Natural killer cell (primary cell): Measurements from ENCODE around the gene KLC3. TPM values are rescaled to one million over a fixed set of nuclear protein-coding genes. Genes with fewer than 3 reads are reported as not detected.

Experiments used
- ATAC-seq, 3 donors: fragments of 150-1000 bp in 2 of 3; fragments of 200-7000 bp in 1 of 3; cut with Tn5 transposase; 1 replicate in 1 of 3; 2 replicates in 2 of 3; pipeline ENCODE4 v1.10.0; 2021; ENCODE audit warnings: mild to moderate bottlenecking in 2 of 3, moderate library complexity in 2 of 3
- DNase-seq, 2 donors: peaks; one replicate each; pipeline versions ENCODE4 v3.0.0 to v3.0.0-alpha.2; 2013 to 2021; ENCODE audit warnings: mixed read lengths in 1 of 2
- H3K27ac ChIP-seq: one replicate; pipeline ENCODE4 v1.5.1; 2013; ENCODE audit warnings: mild to moderate bottlenecking, low read length
- H3K27me3 ChIP-seq: one replicate; pipeline ENCODE4 v1.6.1; 2013; ENCODE audit warnings: low read length; ENCODE audit not compliant: control insufficient read depth, insufficient read depth
- H3K36me3 ChIP-seq: one replicate; pipeline ENCODE4 v1.6.1; 2013; ENCODE audit warnings: low read length; ENCODE audit not compliant: control insufficient read depth, insufficient read depth
- H3K4me1 ChIP-seq: one replicate; pipeline ENCODE4 v1.6.1; 2013; ENCODE audit warnings: low read length; ENCODE audit not compliant: control insufficient read depth, insufficient read depth
- H3K4me3 ChIP-seq: one replicate; pipeline ENCODE4 v1.5.1; 2013; ENCODE audit warnings: low read length
- H3K9me3 ChIP-seq: one replicate; pipeline ENCODE4 v1.6.1; 2013; ENCODE audit warnings: low read length; ENCODE audit not compliant: control insufficient read depth, insufficient read depth
- H3K27ac Mint-ChIP-seq, 2 donors: one replicate each; pipeline ENCODE4 v1.8.0; 2022; ENCODE audit warnings: mild to moderate bottlenecking in 2 of 2, mixed read lengths in 2 of 2, moderate library complexity in 1 of 2
- H3K27me3 Mint-ChIP-seq, 2 donors: one replicate each; pipeline ENCODE4 v1.8.0; 2022; ENCODE audit warnings: low read depth in 2 of 2, mixed read lengths in 2 of 2
- H3K36me3 Mint-ChIP-seq: one replicate; pipeline ENCODE4 v1.8.0; 2022; ENCODE audit warnings: mixed read lengths
- H3K4me1 Mint-ChIP-seq, 2 donors: one replicate each; pipeline ENCODE4 v1.8.0; 2022; ENCODE audit warnings: mixed read lengths in 2 of 2
- H3K4me3 Mint-ChIP-seq: one replicate; pipeline ENCODE4 v1.8.0; 2022; ENCODE audit warnings: mild to moderate bottlenecking, moderate library complexity, mixed read lengths
- H3K9me3 Mint-ChIP-seq, 2 donors: one replicate each; pipeline ENCODE4 v1.8.0; 2022; ENCODE audit warnings: mixed read lengths in 2 of 2
- WGBS: methylation state at CpG from one replicate; pipeline ENCODE4 v1.1.7; 2013; ENCODE audit warnings: missing lambda C conversion rate; ENCODE audit not compliant: insufficient coverage; 5-methylcytosine and 5-hydroxymethylcytosine counted together
- intact Hi-C: fragments of 100-400 bp; cut with micrococcal nuclease; formaldehyde crosslinking; loops from one replicate; pipeline ENCODE4 v1.14.2; 2022
- total RNA-seq, 4 donors: library from RNA; stranded (reverse); fragments of 120-200 nt in 1 of 4; gene quantifications; one replicate each; pipeline versions ENCODE4 v1.2.3 to v1.2.4, GENCODE V29; 2013 to 2022
- TF ChIP-seq, protein P1 (sequence below): fragments of 200-600 bp; IDR thresholded peaks from one replicate; pipeline ENCODE4 v1.8.0; 2022; ENCODE audit warnings: antibody characterized with exemption

Gene KLC3
- total RNA-seq, 3 donors from 2014 or later (not counting 1 experiment from before 2014, with no cell fraction given) = not detected

- DNase-seq (no peak), ATAC-seq (no peak)
- TF ChIP-seq, protein P1, sequence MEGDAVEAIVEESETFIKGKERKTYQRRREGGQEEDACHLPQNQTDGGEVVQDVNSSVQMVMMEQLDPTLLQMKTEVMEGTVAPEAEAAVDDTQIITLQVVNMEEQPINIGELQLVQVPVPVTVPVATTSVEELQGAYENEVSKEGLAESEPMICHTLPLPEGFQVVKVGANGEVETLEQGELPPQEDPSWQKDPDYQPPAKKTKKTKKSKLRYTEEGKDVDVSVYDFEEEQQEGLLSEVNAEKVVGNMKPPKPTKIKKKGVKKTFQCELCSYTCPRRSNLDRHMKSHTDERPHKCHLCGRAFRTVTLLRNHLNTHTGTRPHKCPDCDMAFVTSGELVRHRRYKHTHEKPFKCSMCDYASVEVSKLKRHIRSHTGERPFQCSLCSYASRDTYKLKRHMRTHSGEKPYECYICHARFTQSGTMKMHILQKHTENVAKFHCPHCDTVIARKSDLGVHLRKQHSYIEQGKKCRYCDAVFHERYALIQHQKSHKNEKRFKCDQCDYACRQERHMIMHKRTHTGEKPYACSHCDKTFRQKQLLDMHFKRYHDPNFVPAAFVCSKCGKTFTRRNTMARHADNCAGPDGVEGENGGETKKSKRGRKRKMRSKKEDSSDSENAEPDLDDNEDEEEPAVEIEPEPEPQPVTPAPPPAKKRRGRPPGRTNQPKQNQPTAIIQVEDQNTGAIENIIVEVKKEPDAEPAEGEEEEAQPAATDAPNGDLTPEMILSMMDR = no peak
- peaks cover 0 to 5% of the 10 kb centered on the region in 2 donors for H3K4me1 Mint-ChIP-seq
- Histone ChIP-seq H3K4me1 (no peaks in the 10 kb centered on the region), H3K36me3 (no peaks in the 10 kb centered on the region), H3K4me3 (no peak overlapping the region), H3K27ac (no peak overlapping the region), H3K9me3 (no peaks in the 10 kb centered on the region), H3K27me3 (peaks cover 14% of the 10 kb centered on the region)
- intact Hi-C loops = no loop called here
- no peak overlapping the region for H3K27ac Mint-ChIP-seq
- H3K27me3 Mint-ChIP-seq = peaks cover 12 to 38% of the 10 kb centered on the region in 2 donors
- H3K4me3 Mint-ChIP-seq = no peak overlapping the region
- 64% methylated on average over 6 of the region's 7 CpGs for WGBS
- no peaks in the 10 kb centered on the region for H3K36me3 Mint-ChIP-seq
- H3K9me3 Mint-ChIP-seq = no peaks in the 10 kb centered on the region
Observed at GRCh38 chr19:45321848-45322247, 18.7 kb upstream of the KLC3 start.

DNA sequence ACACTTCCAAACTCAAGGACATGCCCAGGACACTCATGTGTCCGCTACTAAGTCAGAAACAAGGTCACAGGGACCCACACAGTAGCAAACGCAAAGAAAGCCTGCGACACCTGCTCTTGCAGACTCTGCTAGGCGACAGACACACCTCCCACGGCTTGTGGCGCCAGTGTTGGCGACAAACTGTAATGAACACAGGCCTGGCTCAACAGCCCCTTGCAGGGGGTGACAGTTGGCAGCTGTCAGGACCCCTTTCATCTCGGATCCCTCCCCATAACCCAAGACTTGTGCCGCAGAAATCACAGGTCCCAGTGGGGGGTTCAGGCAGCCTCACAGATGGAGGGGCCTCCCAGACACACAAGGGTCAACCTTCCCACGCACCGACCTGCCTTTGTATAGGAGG lies 18.2 kb upstream of the KLC3 start:
- Histone ChIP-seq H3K36me3 (no peaks in the 10 kb centered on the region), H3K4me3 (no peak overlapping the region), H3K27ac (no peak overlapping the region), H3K9me3 (no peaks in the 10 kb centered on the region), H3K27me3 (peaks cover 14% of the 10 kb centered on the region), H3K4me1 (no peaks in the 10 kb centered on the region)
- Mint-ChIP-seq H3K27ac (no peak overlapping the region), H3K4me1 (peaks cover 0 to 5% of the 10 kb centered on the region in 2 donors), H3K27me3 (peaks cover 11 to 35% of the 10 kb centered on the region in 2 donors), H3K9me3 (no peaks in the 10 kb centered on the region), H3K36me3 (no peaks in the 10 kb centered on the region), H3K4me3 (no peak overlapping the region)
- WGBS = 47% methylated on average over 9 of the region's 11 CpGs
- ATAC-seq (no peak), DNase-seq (no peak)
- intact Hi-C loops = no loop called here
- TF ChIP-seq, protein P1 = no peak

DNA sequence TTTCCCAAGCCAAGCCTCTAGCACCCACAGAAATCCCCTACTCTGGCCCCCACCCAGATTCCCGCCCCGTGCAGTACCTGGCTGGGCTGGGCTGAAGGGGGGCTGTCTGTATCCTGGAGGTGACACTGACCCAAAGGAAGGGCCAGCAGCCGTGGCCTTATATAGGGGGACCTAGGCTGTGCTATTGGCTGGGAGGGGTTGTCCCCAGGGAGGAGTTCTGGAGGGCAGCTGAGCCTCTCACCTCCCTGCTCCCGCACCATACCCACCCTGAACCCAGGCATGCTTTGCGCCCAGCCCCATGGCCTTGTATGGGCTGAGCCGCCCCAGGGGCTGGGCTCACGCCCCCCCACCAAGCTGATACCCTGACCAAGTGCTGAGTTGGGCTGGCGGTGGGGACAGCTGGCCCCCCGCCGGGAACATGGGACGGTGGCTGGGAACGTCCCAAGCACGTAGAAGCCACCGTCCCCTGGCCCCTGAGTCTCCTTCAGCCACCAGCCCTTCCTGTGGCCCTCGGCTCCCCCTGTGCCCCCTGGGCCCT lies 17.7 kb upstream of the KLC3 start, which contains the start of gene CKM:
Gene CKM (minus strand): TSS at position 132 of the 538 bp plus-strand sequence. CDS start 3,162 bp downstream, outside the sequence.
- Histone ChIP-seq H3K36me3 (no peaks in the 10 kb centered on the region), H3K27me3 (peaks cover 13% of the 10 kb centered on the region), H3K4me3 (no peak within 1 kb of the TSS), H3K9me3 (no peaks in the 10 kb centered on the region), H3K4me1 (no peaks in the 10 kb centered on the region), H3K27ac (no peak within 1 kb of the TSS)
- TF ChIP-seq, protein P1 = no peak
- intact Hi-C loops = no loop called here
- no peak for ATAC-seq
- H3K27ac Mint-ChIP-seq = no peak within 1 kb of the TSS
- no peak for DNase-seq
- 49% methylated on average over 13 of the region's 15 CpGs for WGBS
- H3K27me3 Mint-ChIP-seq = peaks cover 11 to 31% of the 10 kb centered on the region in 2 donors
- no peaks in the 10 kb centered on the region for H3K36me3 Mint-ChIP-seq
- no peaks in the 10 kb centered on the region for H3K9me3 Mint-ChIP-seq
- H3K4me1 Mint-ChIP-seq = peaks cover 0 to 5% of the 10 kb centered on the region in 2 donors
- no peak within 1 kb of the TSS for H3K4me3 Mint-ChIP-seq

DNA sequence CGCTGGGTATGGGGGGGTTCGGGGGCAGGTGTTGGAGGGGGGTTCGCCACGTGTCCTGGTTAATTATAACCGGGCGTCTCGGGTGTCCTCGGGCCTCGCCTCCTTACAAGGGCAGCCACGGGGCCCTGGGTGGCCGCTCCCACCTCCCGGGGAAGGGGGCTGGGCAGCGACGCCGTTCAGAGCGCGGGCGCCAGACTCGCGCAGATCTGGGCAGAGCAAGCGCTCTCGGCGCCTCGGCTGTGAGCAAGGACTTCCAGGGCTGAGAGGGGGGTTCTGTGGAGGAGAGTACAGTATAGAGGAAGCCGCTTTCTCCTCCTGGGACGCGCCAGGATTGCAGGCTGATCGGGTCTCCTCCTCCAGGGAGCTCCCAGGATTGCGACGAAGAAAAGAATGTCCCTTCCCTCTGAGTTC lies 16.9 kb upstream of the KLC3 start:
- Mint-ChIP-seq H3K27ac (no peak overlapping the region), H3K36me3 (no peaks in the 10 kb centered on the region), H3K9me3 (no peaks in the 10 kb centered on the region), H3K4me3 (no peak overlapping the region), H3K27me3 (peaks cover 11 to 36% of the 10 kb centered on the region in 2 donors), H3K4me1 (peaks cover 0 to 5% of the 10 kb centered on the region in 2 donors)
- Histone ChIP-seq H3K27ac (no peak overlapping the region), H3K4me3 (no peak overlapping the region), H3K36me3 (no peaks in the 10 kb centered on the region), H3K4me1 (no peaks in the 10 kb centered on the region), H3K27me3 (peaks cover 11% of the 10 kb centered on the region), H3K9me3 (no peaks in the 10 kb centered on the region)
- WGBS = 4% methylated on average over 30 of the region's 30 CpGs
- intact Hi-C loops = no loop called here
- DNase-seq (no peak), ATAC-seq (no peak)
- TF ChIP-seq, protein P1 = no peak
